SH-SY5Y (cell line): ENCODE data around the gene CSDE1.

Source experiments
- GATA2 ChIP-seq: IDR thresholded peaks from 2 replicates; pipeline ENCODE4 v1.6.1; 2011; ENCODE audit warnings: mild to moderate bottlenecking, low read depth, low read length
- GATA3 ChIP-seq: IDR thresholded peaks from 2 replicates; pipeline ENCODE4 v1.6.1; 2011; ENCODE audit warnings: low read depth, mild to moderate bottlenecking, low read length, moderate library complexity

DNA sequence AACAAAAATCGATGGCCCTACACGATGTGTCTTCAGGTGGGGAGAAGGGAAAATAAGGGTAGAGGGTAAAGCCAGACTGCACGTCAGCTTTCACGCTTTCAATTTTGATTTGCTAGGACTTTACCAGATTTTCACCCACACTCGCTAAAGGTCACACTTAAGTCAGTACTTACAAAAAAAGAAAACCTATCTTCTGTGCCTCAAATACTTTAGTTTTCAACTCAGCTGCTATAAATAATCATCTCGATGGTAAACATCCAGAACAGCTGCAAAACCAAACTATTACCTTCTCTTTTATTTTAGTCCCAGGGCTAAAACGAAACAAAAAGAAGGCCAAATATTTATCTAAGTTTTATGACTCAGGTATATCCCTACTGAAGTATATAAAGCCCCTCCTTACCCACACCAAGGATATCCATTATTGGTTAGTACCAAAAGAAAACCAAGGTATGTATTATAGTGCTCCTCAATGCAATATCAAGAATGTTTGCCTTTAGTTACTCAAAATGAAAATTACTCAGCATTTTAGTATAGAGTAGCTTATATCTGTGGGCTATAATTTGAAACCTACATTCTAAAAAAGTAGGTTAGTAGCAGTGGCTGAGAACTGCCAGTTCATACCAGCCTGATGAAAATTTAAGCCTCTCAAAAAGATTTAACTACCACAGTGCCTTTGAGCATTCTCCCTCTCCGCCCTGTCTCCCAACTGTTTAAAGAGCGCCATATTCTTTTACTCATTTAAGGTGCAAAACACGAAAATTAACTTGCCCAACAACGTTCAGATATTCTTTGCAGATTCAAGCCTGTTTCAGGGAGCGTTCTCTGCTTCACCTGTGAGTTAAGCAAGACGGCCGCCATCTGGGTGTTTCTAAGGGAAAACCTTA lies 1.5 kb downstream of the CSDE1 start:
- TF ChIP-seq GATA2 = no peak
- no peak for TF ChIP-seq GATA3
